ENCODE data around the gene TMEM168. TPM values are rescaled to one million over a fixed set of nuclear protein-coding genes. Genes with fewer than 3 reads are reported as not detected.

Gene TMEM168
- total and polyA plus RNA-seq, 7 experiments from 2014 or later = 6.0 to 30.1 (median 18.6) TPM

DNA sequence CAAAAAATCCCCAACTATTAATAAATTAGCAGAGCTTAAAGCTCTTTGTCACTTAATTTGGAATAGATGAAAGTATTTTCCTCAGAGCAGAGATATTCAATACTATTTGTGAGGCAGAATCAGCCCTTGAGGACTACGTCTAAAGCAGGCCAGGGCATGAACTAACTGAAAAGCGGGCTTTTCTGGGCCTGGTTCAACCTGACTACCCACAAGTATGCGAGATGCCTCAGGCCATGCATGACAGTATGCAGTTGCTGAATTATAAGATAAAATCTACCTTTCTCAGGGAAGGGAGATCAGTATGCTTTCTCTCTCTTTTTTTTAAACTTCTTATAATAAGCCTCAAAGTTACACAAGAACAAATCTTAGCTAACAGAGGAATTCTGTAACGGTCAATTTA, 20.1 kb downstream of the TMEM168 start:
- H3K36me3 Mint-ChIP-seq = peaks cover 0 to 26% (median 10%) of the 10 kb centered on the region in 5 donors
- ChIA-PET CTCF (no interaction called here), POLR2A (no interaction called here)
- H3K27me3 Mint-ChIP-seq = no peaks in the 10 kb centered on the region
- H3K9me3 Mint-ChIP-seq = no peaks in the 10 kb centered on the region
- no peak overlapping the region for H3K27ac Mint-ChIP-seq
- intact Hi-C loops (cut with micrococcal nuclease) = no loop called here
- H3K9me3 ChIP-seq (ENCODE audit: control insufficient read depth in 2 of 3, low read length in 3 of 3) = no peaks in the 10 kb centered on the region
- no peak for ATAC-seq
- DNase-seq = no peak
- no peak overlapping the region for H3K4me3 Mint-ChIP-seq
- no peaks in the 10 kb centered on the region for H3K4me1 ChIP-seq (ENCODE audit: control insufficient read depth in 2 of 2, insufficient read depth in 2 of 2, low read length in 2 of 2)
- no peak overlapping the region for H3K4me3 ChIP-seq (ENCODE audit: low read length)
- H3K27me3 ChIP-seq (ENCODE audit: control insufficient read depth in 2 of 2, insufficient read depth in 2 of 2, low read length in 2 of 2) = no peaks in the 10 kb centered on the region
- peaks cover 0 to 3% (median 0%) of the 10 kb centered on the region in 3 experiments for H3K36me3 ChIP-seq (ENCODE audit: control insufficient read depth in 2 of 3, insufficient read depth in 3 of 3, low read length in 3 of 3)
- H3K27ac ChIP-seq (ENCODE audit: low read depth, low read length) = no peak overlapping the region
- peaks cover 0 to 20% (median 6%) of the 10 kb centered on the region in 7 donors for H3K4me1 Mint-ChIP-seq

DNA sequence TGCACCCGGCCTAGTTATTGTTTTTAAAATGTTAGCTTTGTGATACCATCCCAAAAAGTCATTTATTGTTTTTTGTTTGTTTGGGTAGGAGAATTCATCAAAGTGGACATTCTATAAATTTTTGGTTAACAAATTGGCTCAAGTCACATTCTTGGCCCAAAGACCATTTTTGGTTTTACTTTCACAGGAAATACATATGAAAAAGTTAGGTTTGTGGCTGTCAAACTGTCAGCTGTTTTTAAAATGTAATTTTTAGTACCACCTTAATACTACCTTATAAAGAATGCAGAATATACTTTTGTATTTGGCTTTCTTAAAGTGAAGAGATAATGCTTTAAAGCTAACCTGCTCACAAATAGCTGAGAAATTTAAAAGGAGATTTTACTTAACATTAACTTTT, 25.1 kb downstream of the TMEM168 start:
- Histone ChIP-seq H3K27me3 (ENCODE audit: control insufficient read depth in 2 of 2, insufficient read depth in 2 of 2, low read length in 2 of 2) (no peaks in the 10 kb centered on the region), H3K27ac (ENCODE audit: low read depth, low read length) (no peak overlapping the region), H3K36me3 (ENCODE audit: control insufficient read depth in 2 of 3, insufficient read depth in 3 of 3, low read length in 3 of 3) (peaks cover 0 to 3% (median 0%) of the 10 kb centered on the region in 3 experiments), H3K9me3 (ENCODE audit: control insufficient read depth in 2 of 3, low read length in 3 of 3) (no peaks in the 10 kb centered on the region), H3K4me1 (ENCODE audit: control insufficient read depth in 2 of 2, insufficient read depth in 2 of 2, low read length in 2 of 2) (peaks cover 0 to 3% of the 10 kb centered on the region in 2 donors), H3K4me3 (ENCODE audit: low read length) (no peak overlapping the region)
- no peak for DNase-seq
- no peaks in the 10 kb centered on the region for H3K9me3 Mint-ChIP-seq
- no peak overlapping the region for H3K4me3 Mint-ChIP-seq
- ATAC-seq = no peak
- H3K27ac Mint-ChIP-seq = no peak overlapping the region
- intact Hi-C loops (cut with micrococcal nuclease) = loop anchor here (5.0 to 10.0 kb wide), 2 partner anchors 60 to 177 kb away; no protein-coding TSS in a partner anchor
- ChIA-PET POLR2A (no interaction called here), CTCF (no interaction called here)
- peaks cover 0 to 24% (median 11%) of the 10 kb centered on the region in 5 donors for H3K36me3 Mint-ChIP-seq
- peaks cover 0 to 26% (median 18%) of the 10 kb centered on the region in 7 donors for H3K4me1 Mint-ChIP-seq
- H3K27me3 Mint-ChIP-seq = no peaks in the 10 kb centered on the region

DNA sequence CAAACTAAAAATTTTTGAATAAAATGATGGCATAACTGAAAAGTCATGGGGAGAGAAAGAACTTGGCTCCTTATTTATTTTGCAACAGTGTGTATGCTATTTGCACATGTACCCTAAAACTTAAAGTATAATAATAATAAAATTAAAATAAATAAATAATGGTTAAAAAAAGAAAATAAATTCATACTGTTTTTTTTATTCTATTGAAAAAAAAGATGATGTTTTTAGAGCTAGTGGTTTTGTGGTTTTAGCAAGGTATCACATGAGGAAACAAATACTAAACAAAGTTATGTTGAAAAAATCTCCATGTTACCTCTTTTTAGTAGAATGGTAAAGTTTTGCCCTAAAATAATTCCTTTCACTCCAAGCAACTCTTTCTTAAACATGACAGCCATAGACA, 26.2 kb downstream of the TMEM168 start:
- no peaks in the 10 kb centered on the region for H3K27me3 ChIP-seq (ENCODE audit: control insufficient read depth in 2 of 2, insufficient read depth in 2 of 2, low read length in 2 of 2)
- DNase-seq (no peak), ATAC-seq (no peak)
- peaks cover 0 to 3% of the 10 kb centered on the region in 2 donors for H3K4me1 ChIP-seq (ENCODE audit: control insufficient read depth in 2 of 2, insufficient read depth in 2 of 2, low read length in 2 of 2)
- Mint-ChIP-seq H3K36me3 (peaks cover 0 to 19% (median 11%) of the 10 kb centered on the region in 5 donors), H3K4me3 (peak overlapping the region in 1 of 10 donors; percentile 58), H3K9me3 (no peaks in the 10 kb centered on the region), H3K4me1 (peaks cover 0 to 26% (median 18%) of the 10 kb centered on the region in 7 donors), H3K27me3 (no peaks in the 10 kb centered on the region), H3K27ac (peak overlapping the region in 1 of 9 donors; percentile 24)
- no peak overlapping the region for H3K27ac ChIP-seq (ENCODE audit: low read depth, low read length)
- no peak overlapping the region for H3K4me3 ChIP-seq (ENCODE audit: low read length)
- ChIA-PET POLR2A (no interaction called here), CTCF (no interaction called here)
- peaks cover 0 to 3% (median 0%) of the 10 kb centered on the region in 3 experiments for H3K36me3 ChIP-seq (ENCODE audit: control insufficient read depth in 2 of 3, insufficient read depth in 3 of 3, low read length in 3 of 3)
- H3K9me3 ChIP-seq (ENCODE audit: control insufficient read depth in 2 of 3, low read length in 3 of 3) = no peaks in the 10 kb centered on the region
- intact Hi-C loops (cut with micrococcal nuclease) = loop anchor here in 1 of 2 donors (10.0 kb wide), 1 partner anchor 61 kb away; no protein-coding TSS in a partner anchor

DNA sequence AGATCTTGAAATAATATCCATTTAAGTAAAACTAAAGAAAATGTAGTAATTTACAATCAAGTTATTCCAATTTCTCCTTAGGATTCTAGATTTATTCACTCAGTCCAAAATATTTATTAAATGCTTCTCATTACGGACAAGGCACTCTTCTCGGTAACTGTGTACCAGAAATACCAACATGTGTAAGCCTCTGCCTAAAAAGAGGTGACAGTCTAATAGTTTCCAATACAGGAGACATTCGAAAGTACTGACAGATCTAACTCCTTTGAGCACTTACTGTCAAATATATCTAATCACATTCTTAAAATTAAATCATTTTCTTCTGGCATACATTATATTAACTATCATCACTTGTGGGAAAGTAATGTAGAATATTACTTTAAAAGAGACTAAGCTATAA, 26.9 kb downstream of the TMEM168 start:
- H3K27ac ChIP-seq (ENCODE audit: low read depth, low read length) = no peak overlapping the region
- Mint-ChIP-seq H3K9me3 (no peaks in the 10 kb centered on the region), H3K27me3 (no peaks in the 10 kb centered on the region), H3K36me3 (peaks cover 0 to 15% (median 11%) of the 10 kb centered on the region in 5 donors), H3K4me3 (no peak overlapping the region), H3K27ac (no peak overlapping the region), H3K4me1 (peaks cover 0 to 26% (median 18%) of the 10 kb centered on the region in 7 donors)
- H3K9me3 ChIP-seq (ENCODE audit: control insufficient read depth in 2 of 3, low read length in 3 of 3) = no peaks in the 10 kb centered on the region
- CTCF ChIA-PET = no interaction called here
- ATAC-seq (no peak), DNase-seq (no peak)
- peaks cover 0 to 3% (median 0%) of the 10 kb centered on the region in 3 experiments for H3K36me3 ChIP-seq (ENCODE audit: control insufficient read depth in 2 of 3, insufficient read depth in 3 of 3, low read length in 3 of 3)
- intact Hi-C loops (cut with micrococcal nuclease) = loop anchor here in 1 of 2 donors (10.0 kb wide), 1 partner anchor 62 kb away; no protein-coding TSS in a partner anchor
- H3K4me1 ChIP-seq (ENCODE audit: control insufficient read depth in 2 of 2, insufficient read depth in 2 of 2, low read length in 2 of 2) = peaks cover 0 to 3% of the 10 kb centered on the region in 2 donors
- no peaks in the 10 kb centered on the region for H3K27me3 ChIP-seq (ENCODE audit: control insufficient read depth in 2 of 2, insufficient read depth in 2 of 2, low read length in 2 of 2)
- H3K4me3 ChIP-seq (ENCODE audit: low read length) = no peak overlapping the region
- POLR2A ChIA-PET = no interaction called here

DNA sequence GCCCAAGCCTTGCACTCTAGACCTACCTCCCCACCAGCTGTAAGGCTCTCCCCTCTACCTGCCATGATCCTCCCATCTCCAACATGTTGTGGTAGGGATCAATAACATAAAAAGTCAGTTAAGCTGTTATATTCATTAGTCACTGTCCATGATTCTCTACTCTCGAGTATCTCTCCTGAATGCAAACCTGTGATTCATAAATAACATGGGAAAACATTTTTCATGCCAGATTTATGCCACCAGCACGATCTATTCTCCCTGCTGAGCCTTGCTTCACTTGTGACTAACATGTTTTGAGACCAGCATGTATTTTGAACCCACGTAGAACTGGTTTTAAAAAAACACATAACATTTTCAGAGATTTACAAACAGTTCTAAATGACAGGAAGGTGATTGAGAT, 30.3 kb downstream of the TMEM168 start:
- Histone ChIP-seq H3K9me3 (ENCODE audit: control insufficient read depth in 2 of 3, low read length in 3 of 3) (no peaks in the 10 kb centered on the region), H3K27ac (ENCODE audit: low read depth, low read length) (no peak overlapping the region), H3K36me3 (ENCODE audit: control insufficient read depth in 2 of 3, insufficient read depth in 3 of 3, low read length in 3 of 3) (no peaks in the 10 kb centered on the region), H3K4me1 (ENCODE audit: control insufficient read depth in 2 of 2, insufficient read depth in 2 of 2, low read length in 2 of 2) (peaks cover 0 to 3% of the 10 kb centered on the region in 2 donors), H3K27me3 (ENCODE audit: control insufficient read depth in 2 of 2, insufficient read depth in 2 of 2, low read length in 2 of 2) (no peaks in the 10 kb centered on the region), H3K4me3 (ENCODE audit: low read length) (no peak overlapping the region)
- Mint-ChIP-seq H3K27me3 (no peaks in the 10 kb centered on the region), H3K36me3 (peaks cover 0 to 4% (median 3%) of the 10 kb centered on the region in 5 donors), H3K9me3 (peaks cover 0 to 7% (median 0%) of the 10 kb centered on the region in 11 donors), H3K4me1 (peaks cover 0 to 15% (median 5%) of the 10 kb centered on the region in 7 donors), H3K4me3 (no peak overlapping the region), H3K27ac (no peak overlapping the region)
- DNase-seq (no peak), ATAC-seq (no peak)
- ChIA-PET POLR2A (no interaction called here), CTCF (no interaction called here)
- intact Hi-C loops (cut with micrococcal nuclease) = loop anchor here in 1 of 2 donors (10.0 kb wide), 1 partner anchor 65 kb away; no protein-coding TSS in a partner anchor

DNA sequence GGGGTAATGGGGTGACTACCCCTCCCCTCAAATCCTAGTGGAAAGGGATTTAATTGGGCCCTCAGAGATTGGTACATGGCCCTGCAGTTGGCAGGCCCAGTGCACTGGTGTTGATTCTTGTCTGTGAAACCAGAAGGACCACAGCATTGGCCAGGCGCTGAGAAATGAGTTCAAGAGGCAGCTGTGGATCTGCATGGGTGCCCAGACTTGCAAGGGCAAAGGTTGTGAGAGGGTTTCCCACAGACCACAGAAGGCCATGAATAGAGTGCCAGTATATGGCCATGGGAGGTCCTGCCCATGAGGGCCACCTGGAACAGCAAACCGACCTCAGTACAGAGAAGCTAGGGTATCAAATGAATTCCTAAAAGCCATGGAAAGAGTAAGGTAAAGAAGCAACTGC, 32.9 kb downstream of the TMEM168 start:
- H3K9me3 ChIP-seq (ENCODE audit: control insufficient read depth in 2 of 3, low read length in 3 of 3) = no peaks in the 10 kb centered on the region
- CTCF ChIA-PET = interaction anchor here (0.7 kb wide), 1 partner anchor 299 kb away, joined by 5 read pairs; no protein-coding TSS in a partner anchor

DNA sequence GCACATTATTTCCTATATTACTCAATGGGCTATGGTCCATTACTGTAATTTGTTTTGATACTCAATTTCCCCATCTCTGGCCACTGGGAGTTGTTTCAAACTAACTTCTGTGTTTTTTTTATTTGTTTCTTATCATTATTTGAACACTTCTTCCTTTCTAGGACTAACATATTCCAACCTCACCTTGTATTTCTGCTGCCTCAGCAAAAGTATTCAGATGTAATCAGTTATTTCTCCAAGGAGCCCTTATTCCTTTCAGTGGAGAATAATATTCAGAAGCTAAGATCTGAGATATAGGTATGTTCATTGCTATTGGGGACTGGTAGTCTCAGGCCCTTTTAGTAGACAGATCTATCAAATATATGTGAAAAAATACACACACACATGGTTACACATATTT, 36.9 kb downstream of the TMEM168 start:
- peaks cover 0 to 4% (median 0%) of the 10 kb centered on the region in 5 donors for H3K36me3 Mint-ChIP-seq
- H3K27me3 ChIP-seq (ENCODE audit: control insufficient read depth in 2 of 2, insufficient read depth in 2 of 2, low read length in 2 of 2) = no peaks in the 10 kb centered on the region
- DNase-seq (no peak), ATAC-seq (no peak)
- no peaks in the 10 kb centered on the region for H3K9me3 ChIP-seq (ENCODE audit: control insufficient read depth in 2 of 3, low read length in 3 of 3)
- H3K4me1 ChIP-seq (ENCODE audit: control insufficient read depth in 2 of 2, insufficient read depth in 2 of 2, low read length in 2 of 2) = no peaks in the 10 kb centered on the region
- ChIA-PET POLR2A (no interaction called here), CTCF (no interaction called here)
- no peak overlapping the region for H3K4me3 Mint-ChIP-seq
- intact Hi-C loops (cut with micrococcal nuclease) = no loop called here
- peaks cover 0 to 9% (median 0%) of the 10 kb centered on the region in 5 donors for H3K27me3 Mint-ChIP-seq
- no peak overlapping the region for H3K4me3 ChIP-seq (ENCODE audit: low read length)
- H3K27ac Mint-ChIP-seq = no peak overlapping the region
- peaks cover 0 to 7% (median 0%) of the 10 kb centered on the region in 11 donors for H3K9me3 Mint-ChIP-seq
- no peak overlapping the region for H3K27ac ChIP-seq (ENCODE audit: low read depth, low read length)
- no peaks in the 10 kb centered on the region for H3K36me3 ChIP-seq (ENCODE audit: control insufficient read depth in 2 of 3, insufficient read depth in 3 of 3, low read length in 3 of 3)
- H3K4me1 Mint-ChIP-seq = peaks cover 0 to 17% (median 8%) of the 10 kb centered on the region in 7 donors

More for the DNA sequence above, 32.9 kb downstream of the TMEM168 start:
- Histone ChIP-seq H3K27ac (ENCODE audit: low read depth, low read length) (no peak overlapping the region), H3K27me3 (ENCODE audit: control insufficient read depth in 2 of 2, insufficient read depth in 2 of 2, low read length in 2 of 2) (no peaks in the 10 kb centered on the region), H3K36me3 (ENCODE audit: control insufficient read depth in 2 of 3, insufficient read depth in 3 of 3, low read length in 3 of 3) (no peaks in the 10 kb centered on the region), H3K4me1 (ENCODE audit: control insufficient read depth in 2 of 2, insufficient read depth in 2 of 2, low read length in 2 of 2) (no peaks in the 10 kb centered on the region), H3K4me3 (ENCODE audit: low read length) (no peak overlapping the region)
- Mint-ChIP-seq H3K4me3 (no peak overlapping the region), H3K36me3 (peaks cover 0 to 4% (median 3%) of the 10 kb centered on the region in 5 donors), H3K9me3 (peaks cover 0 to 7% (median 0%) of the 10 kb centered on the region in 11 donors), H3K27ac (no peak overlapping the region), H3K4me1 (peaks cover 0 to 7% (median 0%) of the 10 kb centered on the region in 7 donors), H3K27me3 (peaks cover 0 to 3% (median 0%) of the 10 kb centered on the region in 5 donors)
- DNase-seq (no peak), ATAC-seq (no peak)
- POLR2A ChIA-PET = interaction anchor here (0.9 kb wide), 1 partner anchor 19 kb away, joined by 5 read pairs; no protein-coding TSS in a partner anchor
- intact Hi-C loops (cut with micrococcal nuclease) = no loop called here
